Stimulated activated CD8-positive, alpha-beta memory T cell treated with anti-CD3 and anti-CD28 coated beads, Interleukin-2, amount 100 ng/mL, for 48 hours (primary cell): Measurements from ENCODE around the gene RSPO1.
A peak's percentile ranks its signal among the peaks of the same experiment; 100 is the strongest.
"Not testable (repeated sequence)": the region's sequence is repeated elsewhere in the genome, so short reads cannot be mapped to it uniquely, and the experiment has no call there.

ENCODE experiments used
- DNase-seq, 2 donors: peaks; one replicate each; pipeline ENCODE4 v3.0.0-alpha.2; 2020; ENCODE audit warnings: low read depth in 2 of 2

RSPO1 gene, protein sequence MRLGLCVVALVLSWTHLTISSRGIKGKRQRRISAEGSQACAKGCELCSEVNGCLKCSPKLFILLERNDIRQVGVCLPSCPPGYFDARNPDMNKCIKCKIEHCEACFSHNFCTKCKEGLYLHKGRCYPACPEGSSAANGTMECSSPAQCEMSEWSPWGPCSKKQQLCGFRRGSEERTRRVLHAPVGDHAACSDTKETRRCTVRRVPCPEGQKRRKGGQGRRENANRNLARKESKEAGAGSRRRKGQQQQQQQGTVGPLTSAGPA

DNA sequence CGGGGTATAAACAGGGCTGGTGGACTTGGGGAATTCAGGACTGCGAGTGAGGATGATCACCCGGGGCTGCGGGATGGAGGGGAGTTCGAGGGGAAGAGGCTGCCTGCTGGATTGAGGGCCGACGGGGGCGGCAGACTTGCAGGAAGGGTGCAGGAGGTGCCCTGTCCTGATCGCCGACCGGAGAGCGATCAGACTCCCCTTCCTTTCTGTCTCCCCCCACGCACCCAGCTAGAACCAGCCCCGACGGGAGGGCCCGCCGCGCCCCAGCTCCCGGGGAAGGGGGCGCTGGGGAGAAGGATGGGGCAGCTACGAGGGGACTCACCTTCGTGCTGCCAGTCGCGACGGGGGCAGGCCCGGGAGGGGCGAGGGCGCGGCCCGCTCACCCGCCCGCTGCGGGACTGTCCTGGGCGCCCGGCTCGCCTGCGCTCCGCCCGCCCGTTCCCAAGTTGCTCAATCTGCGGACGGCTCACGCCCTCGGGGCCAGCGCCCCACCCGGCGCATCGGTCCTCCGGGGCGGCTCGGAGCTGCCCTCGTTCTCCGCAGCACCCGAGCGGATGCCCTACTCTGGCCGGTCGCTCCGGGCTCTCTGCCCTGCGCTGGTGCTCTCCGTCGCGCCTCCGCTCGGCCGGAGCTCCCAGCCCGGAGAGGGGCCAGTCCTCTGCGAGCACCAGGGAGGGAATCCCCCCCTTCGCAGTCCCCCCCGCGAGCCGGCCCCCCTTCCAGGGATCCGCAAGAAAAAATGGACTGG lies at the start of gene RSPO1:
RSPO1 (minus strand) TSS at position 649 of the 748 bp plus-strand sequence. CDS start 5,231 bp downstream, outside the sequence.
- DNase-seq = no peak

DNA sequence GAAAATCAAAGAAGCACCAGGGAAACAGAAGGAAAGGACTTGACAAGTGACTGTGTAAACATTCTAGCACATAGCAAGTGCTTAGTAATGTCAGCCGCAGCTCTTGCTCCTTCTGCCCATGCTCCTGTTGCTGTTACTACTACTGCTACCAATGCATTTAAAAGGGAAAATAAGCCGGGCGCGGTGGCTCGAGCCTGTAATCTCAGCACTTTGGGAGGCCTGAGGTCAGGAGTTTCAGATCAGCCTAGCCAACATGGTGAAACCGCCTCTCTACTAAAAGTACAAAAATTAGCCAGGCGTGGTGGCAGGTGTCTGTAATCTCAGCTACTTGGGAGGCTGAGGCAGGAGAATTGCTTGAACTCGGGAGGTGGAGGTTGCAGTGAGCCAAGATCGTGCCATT lies 49.5 kb upstream of the RSPO1 start:
- not testable (repeated sequence) for DNase-seq

DNA sequence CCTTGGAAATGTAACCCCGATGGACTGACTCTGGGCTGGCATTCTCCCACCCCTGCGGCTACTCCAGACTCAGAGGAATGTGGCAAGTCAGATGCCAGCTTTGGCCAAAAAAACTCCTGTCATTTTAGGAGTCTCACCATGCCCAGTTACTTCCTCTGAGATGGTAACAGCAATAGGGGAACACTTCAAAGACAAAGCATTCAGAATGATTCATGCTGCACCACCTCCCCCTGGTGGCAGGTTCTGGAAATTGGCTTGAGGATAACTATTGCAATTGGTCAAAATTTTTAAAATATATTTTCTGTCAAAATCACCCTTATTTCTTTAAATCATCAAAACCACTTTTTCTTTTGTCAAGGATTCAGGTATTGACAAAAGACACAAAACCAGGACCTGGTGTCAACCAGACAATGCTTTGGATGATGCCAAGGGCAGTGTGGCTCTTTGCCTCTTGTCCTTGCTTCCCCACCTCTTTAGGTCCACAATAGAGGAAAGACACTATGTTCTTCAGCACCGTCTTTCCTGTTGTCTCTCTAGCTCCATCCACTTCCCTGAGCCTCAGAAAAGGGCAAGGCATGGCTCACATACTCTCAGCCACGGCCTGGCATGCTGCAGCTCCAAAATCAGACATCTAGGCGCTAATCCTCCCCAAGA lies 47.8 kb upstream of the RSPO1 start:
- peak; percentile 60 to 72 for DNase-seq

DNA sequence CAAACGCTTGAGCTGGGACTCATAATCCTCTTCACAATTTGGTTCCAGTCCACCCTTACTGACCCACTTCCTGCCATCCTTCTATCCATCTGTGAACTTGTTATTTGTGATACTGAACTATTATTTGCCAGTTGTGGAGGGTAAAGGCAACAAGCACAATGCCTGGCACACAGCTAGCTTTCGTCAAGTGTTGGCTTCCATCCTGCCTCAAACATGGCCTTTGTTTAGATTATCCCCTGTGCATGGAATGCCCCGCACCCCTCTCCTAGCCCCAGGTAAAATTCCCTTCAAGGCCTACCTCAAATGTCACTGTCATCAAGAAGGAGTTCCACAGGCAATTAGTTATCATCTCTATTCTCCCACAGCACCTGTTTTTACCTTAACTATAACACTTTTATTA lies 46.2 kb upstream of the RSPO1 start:
- no peak for DNase-seq

DNA sequence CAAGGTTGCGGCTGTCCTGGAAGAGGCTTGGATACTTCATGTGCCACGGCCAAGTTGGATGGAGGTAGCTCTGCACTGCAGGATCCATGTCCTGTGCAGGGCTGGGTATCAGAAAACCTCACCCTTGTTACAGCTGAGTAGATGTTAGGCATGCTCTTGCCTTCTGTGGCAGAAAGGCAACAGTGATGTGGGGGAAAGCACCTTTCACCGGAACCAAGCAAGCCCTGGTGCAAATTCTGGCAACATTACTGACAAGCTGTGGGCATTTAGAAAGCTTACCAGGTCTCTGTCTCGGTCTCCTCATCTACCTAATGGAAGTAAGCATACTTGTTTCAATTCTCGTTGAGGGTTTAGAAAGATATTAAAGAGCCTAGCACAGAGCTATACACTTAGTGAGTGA lies 43.1 kb upstream of the RSPO1 start:
- DNase-seq = no peak

DNA sequence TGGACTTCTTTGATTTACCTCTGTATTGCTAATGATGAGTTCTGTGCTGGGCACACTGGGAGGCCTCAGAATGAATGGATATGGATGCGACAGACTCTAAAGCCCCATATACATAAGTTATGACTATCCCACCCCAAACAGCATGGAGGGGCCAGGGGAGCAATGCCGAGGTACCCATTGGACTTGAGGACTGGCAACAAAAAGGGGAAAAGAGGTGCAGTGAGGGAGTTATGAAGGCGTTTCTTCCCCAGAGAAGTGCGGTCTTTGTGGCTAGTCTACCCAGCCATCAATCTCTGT lies 42.4 kb upstream of the RSPO1 start:
- DNase-seq = no peak

DNA sequence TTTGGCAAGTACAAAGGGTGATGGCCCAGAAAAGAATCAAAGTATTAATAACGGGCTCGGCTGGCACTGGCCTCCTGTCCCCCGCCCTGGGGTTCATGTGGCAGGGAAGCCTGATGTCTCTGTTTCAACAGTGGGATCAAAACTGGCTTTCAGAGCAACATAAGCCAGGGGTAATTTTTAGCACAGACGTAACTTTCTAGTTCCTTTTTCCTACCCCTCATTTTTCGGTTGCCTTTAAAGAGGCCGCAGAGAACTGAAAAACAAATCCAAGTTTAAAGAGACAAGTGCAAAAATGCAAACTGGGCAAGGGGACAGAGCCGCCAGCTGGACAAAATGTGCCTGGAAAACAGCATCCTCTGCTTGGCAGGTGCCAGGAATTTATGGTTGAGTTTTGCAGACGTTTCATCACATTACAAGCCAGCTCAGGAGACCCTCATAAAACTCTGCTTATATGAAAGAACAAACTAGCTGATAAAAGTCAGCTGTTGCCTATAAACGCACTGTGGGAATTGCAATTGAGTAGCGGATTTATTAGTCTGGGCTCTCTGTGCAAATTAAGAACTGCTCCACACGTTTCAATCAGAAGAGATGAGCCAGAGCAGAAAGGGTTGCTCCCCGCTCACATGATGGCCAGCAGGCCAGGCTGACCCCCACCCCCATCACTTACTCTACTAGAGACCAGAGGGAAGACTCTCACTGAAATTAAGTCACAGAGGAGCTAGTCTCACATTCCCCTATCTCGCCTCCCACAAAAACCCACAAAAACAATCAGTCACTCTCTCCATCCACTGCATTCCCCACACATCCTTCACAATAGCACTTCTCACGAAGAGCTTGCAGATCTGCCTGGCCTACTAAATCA lies 41.8 kb upstream of the RSPO1 start:
- no peak for DNase-seq

DNA sequence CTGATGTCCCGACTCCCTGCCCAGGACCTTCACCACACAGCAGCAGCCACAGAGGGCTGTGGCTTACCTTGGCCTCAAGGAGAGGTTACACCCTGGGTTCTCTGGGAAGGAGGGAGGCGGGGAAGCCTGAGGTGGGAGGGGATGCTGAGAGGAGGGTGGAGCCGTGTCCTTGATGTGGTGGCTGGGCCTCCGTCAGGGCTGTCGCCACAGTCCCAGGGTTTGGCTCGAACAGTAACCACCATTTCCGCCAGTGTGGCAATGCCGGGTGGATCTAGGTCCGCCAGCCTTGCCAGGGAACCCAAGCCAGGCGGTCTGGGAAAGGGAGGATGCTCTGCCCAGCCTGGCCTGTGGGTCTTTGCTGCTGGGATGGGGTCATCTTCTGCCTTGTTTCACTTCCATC lies 39.2 kb upstream of the RSPO1 start:
- DNase-seq = peak in 1 of 2 donors; percentile 52

DNA sequence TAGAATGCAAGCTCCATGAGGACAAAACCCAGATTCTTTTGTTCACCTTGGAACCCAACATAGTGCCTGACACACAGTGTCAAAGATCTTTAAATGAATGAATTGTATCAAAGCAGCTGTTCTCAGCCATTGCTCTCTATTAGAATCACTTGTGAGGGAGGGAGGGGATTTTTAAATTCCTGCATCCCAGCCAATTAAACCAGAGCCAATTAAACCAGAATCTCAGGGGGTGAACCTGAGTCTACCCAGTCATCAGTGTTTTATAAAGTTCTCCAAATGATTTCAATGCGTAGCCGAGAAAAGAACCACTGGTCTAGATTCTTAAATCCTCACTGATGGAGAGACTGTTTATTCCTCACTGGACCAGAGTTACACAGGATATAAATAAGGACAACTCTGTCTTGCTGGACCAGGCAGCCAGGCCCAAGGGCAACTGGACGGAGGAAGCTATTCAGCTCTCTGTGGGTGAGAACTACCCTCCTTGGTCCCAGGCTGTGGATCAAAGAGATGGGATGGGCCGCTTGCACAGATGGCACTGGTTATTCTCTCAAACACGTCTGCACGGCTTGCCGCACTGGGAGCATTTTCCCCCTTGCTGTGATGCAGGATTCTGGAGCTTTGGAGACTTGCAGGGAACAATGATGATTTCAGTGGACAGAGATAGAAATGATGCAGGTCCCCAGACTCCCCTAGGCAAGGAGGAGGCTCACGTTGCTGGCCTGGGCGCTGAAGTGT lies 37.6 kb upstream of the RSPO1 start:
- DNase-seq = no peak

DNA sequence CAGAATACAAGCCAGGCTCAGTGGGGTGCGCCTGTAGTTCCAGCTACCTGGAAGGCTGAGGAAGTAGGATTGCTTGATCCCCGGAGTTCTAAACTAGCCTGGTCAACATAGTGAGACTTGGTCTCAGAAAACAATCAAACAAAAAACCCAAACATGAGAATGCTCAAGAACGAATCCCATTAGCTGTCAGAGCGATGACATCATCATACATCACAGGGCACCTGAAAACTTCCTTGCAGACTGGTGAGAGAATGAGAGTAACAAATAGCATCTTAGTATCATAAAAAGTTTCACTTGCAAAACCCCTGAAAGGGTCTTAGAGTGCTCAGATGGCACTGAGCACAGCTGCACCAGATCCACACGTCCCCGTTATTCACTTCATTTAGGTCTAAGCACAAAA lies 36.6 kb upstream of the RSPO1 start:
- no peak for DNase-seq

DNA sequence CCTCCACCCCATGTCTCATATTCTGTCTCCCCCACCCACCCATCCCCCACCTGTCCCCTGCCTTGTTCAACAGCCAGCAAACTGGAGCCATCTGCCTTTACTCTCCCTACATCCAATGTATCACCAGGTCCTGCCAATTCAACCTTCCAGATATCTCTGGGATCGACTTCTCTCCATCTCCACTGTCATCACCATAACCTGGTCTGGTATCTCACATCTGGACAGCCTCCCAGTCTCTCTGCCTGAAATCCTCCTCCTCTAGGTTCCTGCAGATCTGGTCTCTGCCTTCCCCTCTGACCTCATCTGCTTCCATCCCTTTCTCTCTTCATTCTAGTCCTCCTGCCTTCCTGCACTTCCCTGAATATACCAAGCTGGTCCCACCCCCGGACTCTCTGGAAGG lies 35.4 kb upstream of the RSPO1 start:
- no peak for DNase-seq

DNA sequence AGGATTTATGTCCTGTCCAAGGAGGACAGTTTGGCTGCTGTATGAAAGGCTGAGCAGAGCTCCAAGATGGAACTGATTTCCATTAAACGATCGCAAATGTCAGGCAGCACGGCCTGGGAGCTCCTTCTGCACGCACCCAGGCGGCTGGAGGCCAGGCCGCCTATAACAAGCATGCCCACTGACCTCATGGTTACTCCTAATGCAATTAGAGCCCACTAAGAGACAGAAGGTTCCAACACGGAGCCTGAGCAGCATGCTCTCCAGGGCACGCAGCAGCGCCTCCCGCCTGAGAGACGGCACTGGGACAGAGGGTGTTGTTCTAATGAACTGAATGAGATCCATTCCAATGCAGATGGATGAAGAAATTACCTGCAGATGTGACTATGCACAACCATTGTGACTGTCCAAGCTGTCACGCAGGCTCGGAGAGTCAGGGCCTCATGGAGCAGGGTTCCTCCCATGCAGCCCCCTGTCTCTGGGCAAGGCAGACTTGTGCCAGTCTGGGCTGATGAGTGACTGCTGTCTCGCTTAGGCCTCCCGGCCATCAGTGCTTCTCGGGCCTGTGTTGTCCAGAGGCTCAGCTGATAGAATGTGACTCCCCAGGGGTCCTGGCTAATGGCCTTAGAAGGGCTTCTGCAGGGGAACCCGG lies 32.5 kb upstream of the RSPO1 start:
- DNase-seq = no peak

DNA sequence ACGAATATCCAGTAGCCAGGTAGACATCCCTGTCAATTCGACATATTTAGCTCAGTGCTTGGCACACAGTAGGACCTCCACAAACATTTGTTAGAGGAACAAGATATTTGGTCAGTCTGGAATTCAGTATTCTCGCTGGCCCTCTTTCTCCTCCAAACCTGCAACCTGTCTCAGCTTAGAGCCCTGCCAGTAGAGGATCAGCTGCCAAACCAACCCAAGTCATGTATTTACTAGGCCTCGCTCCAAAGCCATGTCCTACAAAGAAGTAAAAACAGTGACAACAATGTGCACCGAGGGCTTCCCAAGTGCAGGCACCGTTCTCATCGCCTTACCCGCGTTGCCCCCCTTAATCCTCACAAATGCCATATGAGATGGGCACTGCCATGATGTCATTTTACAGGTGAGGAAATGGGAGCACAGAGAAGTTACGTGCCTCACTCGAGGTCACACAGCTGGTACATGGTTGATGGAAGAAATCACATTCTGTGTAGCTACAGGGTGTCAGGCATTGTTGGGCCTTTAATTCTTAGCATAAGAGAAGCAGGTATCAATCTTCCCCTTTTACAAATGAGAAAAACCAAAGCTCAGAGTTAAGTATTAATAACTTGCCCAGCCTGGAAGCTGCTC lies 31.7 kb upstream of the RSPO1 start:
- DNase-seq = no peak

DNA sequence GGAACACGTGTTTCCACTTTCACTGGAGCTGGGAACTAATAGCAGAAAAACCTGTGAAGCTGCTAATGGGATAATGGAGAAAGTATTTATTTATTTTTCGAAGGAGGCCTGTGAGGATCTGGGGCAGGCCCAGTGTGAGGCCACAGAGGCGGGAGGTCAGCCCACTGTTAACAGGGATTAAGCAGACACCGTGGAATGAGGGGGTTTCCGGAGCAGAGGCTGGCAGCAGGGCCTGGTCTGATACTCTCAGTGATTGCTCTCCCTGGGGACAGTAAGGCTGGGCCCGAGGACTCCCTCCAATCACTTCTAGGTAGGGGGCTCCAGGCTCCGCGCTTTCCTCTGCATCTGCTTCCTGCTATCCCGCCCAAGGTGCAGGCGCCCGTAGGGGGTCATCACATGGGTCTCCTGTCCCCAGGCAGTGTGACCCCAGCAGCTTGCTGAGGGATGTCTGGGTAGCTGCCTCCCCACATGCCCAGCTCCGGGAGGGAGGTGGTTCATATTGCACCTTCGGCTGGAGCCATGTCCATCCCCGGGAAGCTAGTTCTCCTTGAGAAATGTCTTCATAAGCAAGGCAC lies 28.8 kb upstream of the RSPO1 start:
- no peak for DNase-seq

DNA sequence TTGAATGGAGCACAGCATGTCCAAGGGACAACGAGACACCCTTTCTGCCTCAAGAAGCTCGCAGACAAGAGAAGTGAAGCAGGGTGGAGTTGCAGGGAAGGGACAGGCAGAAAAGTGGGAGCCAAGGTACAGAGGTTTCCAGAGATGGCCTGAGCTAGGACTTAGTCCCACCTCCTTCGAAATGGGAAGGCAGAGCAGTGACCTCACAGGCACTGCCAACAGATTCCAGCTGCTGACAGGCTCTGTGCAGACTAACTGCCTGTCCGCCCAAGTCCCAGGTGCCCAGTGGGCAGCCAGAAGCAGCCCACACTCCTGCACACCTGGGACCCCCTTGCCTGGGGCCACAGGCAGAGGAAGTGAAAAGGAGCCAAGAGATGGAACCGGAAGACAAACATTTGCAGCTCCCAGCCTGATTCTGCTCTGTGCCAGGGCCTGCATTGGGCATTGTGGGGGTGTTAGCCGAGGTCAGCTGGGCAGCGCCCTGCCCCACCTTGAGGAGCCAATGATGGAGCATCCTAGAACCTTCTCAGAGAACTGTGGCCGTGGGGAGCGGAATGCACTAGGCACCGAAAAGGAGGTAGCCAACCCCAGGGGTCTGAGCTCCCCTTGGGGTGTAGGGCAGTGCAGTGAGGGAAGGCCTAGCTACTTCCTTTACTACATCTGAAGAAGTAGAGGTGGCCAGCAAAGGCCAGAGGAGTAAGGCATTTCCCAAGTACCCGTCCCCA lies 27.5 kb upstream of the RSPO1 start:
- DNase-seq = no peak

DNA sequence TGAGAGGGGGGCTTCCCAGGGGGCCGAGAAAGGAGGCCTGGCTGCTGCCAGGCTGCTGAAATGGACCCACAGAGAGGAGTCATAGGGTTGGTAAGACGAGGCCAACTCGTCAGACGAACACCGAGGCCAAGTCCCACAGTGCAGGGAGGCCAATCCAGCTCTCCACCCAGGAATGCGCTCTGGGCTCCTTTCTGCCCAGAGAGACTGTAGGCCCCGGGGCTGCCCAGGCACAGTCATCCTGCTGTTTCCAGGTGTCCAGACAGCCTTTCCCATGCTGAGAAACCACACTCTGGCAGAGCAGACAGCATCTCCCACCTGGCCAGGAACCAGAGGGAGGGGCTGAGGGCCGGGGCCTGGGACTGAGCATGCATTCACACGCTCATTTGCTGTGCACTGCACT lies 26.7 kb upstream of the RSPO1 start:
- DNase-seq = no peak

DNA sequence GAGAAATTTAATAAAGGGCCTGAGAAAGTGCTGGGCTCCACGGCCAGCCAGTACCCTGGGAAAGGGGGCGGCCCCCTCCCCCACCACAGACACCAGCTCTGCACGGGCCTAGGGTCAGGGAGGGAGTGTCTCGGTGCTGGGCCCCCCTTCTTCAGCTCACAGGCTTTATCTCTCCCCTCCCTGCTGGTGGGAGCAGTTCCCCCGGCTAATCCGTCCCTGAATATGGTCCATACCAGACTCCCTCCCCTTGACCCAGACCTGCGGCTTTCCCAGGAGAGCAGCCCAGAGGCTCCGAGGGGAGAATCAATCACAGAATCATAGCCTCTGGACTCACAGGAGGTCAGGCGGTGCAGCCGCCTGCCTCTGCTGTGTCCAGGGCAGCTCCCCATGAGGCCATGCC lies 26.0 kb upstream of the RSPO1 start:
- no peak for DNase-seq

DNA sequence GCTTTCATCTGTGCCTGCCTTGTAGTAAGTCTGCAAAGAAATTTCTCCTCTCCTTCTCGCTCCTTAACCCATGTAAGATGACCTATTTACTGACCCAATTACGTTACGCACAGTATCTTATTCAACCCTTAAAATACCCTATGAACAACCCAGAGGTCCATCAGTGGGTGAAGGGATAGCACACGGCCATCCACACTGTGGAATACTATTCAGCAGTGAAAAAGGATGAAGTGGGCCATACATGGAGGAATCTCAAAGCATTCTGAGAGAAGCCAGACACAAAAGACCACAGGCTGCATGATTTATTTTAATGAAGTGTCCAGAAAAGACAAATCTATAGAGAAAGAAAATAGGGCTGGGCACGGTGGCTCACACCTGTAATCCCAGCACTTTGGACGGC lies 23.8 kb upstream of the RSPO1 start:
- no peak for DNase-seq

DNA sequence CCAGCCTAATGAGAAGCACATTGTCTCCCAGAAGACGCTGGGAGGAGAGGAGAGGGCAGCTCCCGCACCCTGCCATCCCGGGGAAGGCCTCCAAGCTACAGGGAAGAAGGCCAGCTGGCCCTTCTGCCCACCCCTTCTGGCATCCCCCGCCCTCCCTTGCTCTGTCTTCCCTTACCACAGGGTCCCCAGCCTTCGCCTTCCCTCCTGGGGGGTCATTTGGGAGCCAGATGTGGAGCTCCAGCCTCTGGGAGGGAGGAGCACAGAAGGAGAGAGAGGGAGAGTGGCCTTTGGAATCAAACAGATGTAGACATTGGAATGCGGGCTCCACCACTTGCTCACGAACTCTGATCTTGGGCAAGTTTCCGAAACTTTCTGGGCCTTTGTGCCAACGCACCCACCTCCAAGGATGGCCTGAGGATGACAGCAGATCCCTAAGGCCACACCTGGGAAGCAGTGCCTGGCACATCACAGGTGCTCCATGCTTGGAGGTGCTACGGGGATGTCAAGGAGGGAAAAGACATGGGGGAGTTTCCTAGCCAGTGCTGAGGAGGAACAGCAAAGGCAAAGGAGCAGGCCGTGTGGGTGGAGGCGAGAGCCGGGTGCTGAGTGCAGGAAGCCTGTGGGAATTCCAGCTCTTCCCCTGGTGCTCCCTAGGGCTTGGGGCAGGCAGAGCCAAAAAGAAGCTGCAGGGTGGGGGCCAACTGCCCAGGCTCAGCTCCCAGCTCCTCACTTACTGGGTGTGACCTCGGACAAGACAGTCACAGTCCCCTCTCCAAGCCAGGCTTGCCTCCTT lies 23.1 kb upstream of the RSPO1 start:
- no peak for DNase-seq
